B cell (primary cell): Measurements from ENCODE around the gene NTNG1. TPM values are rescaled to one million over a fixed set of nuclear protein-coding genes. Genes with fewer than 3 reads are reported as not detected.
"Not testable (repeated sequence)": the region's sequence is repeated elsewhere in the genome, so short reads cannot be mapped to it uniquely, and the experiment has no call there.

Experiments
- ATAC-seq: fragments of 200-7000 bp; cut with Tn5 transposase; one replicate; pipeline ENCODE4 v1.10.0; 2021; ENCODE audit warnings: low read depth, mild to moderate bottlenecking, moderate number of reproducible peaks, moderate library complexity
- CTCF ChIA-PET: fragments of 350-600 bp; sonication (Branson Sonifier 250); formaldehyde crosslinking; loops from one replicate; lab custom pipeline; 2021; ENCODE audit warnings: antibody characterized with exemption, inconsistent platforms; lab: Charles Lee
- POLR2A ChIA-PET: fragments of 350-600 bp; sonication (Branson Sonifier 250); formaldehyde crosslinking; loops from one replicate; lab custom pipeline; 2021; ENCODE audit warnings: antibody characterized with exemption; lab: Charles Lee
- DNase-seq: peaks from one replicate; pipeline ENCODE4 v3.0.0; 2013
- H2AFZ ChIP-seq: 2 replicates; pipeline ENCODE4 v1.6.1; 2012; ENCODE audit warnings: mild to moderate bottlenecking, low read depth, low read length; ENCODE audit not compliant: insufficient read depth, poor library complexity, severe bottlenecking
- H3K27ac ChIP-seq, 2 donors: 1 replicate in 1 of 2; 2 replicates in 1 of 2; pipeline ENCODE4 v1.5.1; 2012 to 2013; ENCODE audit warnings: low read length in 2 of 2, mild to moderate bottlenecking in 2 of 2, moderate library complexity in 1 of 2
- H3K27me3 ChIP-seq, 4 experiments: fragments of 200-600 bp in 1 of 4; sonication (generic) in 1 of 4; replicated peaks in 1 of 4; 1 replicate in 2 of 4; 2 replicates in 2 of 4; pipeline versions ENCODE4 v1.6.1 to v1.7.0; 2013 to 2016; ENCODE audit warnings: low read length in 3 of 4, mild to moderate bottlenecking in 2 of 4, mixed read lengths in 1 of 4, moderate library complexity in 1 of 4; ENCODE audit not compliant: insufficient read depth in 4 of 4, control insufficient read depth in 3 of 4; ENCODE audit errors: control extremely low read depth in 1 of 4
- H3K36me3 ChIP-seq, 2 experiments: replicated peaks in 1 of 2; 1 replicate in 1 of 2; 2 replicates in 1 of 2; pipeline versions ENCODE4 v1.6.1 to v1.7.1; 2013; ENCODE audit warnings: low read length in 1 of 2; ENCODE audit not compliant: insufficient read depth in 2 of 2, control insufficient read depth in 1 of 2; ENCODE audit errors: control extremely low read depth in 1 of 2, extremely low read depth in 1 of 2
- H3K4me1 ChIP-seq, 2 donors: fragments of 200-600 bp in 1 of 2; sonication (generic) in 1 of 2; 1 replicate in 1 of 2; 2 replicates in 1 of 2; pipeline versions ENCODE4 v1.5.1 to v1.6.1; 2013 to 2017; ENCODE audit warnings: low read length in 2 of 2; ENCODE audit not compliant: control insufficient read depth in 2 of 2, insufficient read depth in 2 of 2
- H3K4me2 ChIP-seq: replicated peaks from 2 replicates; pipeline ENCODE3; 2012; ENCODE audit warnings: mild to moderate bottlenecking, low read depth, low read length; ENCODE audit not compliant: poor library complexity, severe bottlenecking
- H3K4me3 ChIP-seq, 5 experiments: fragments of 200-600 bp in 1 of 5; sonication (generic) in 1 of 5; 1 replicate in 3 of 5; 2 replicates in 2 of 5; pipeline versions ENCODE4 v1.5.1 to v1.7.0; 2011 to 2016; ENCODE audit warnings: low read length in 4 of 5, mild to moderate bottlenecking in 4 of 5, low read depth in 2 of 5, control low read depth in 1 of 5, moderate library complexity in 1 of 5; ENCODE audit not compliant: insufficient read depth in 1 of 5; ENCODE audit errors: control extremely low read depth in 1 of 5, extremely low read depth in 1 of 5
- H3K79me2 ChIP-seq: fragments of 200-600 bp; sonication (generic); one replicate; pipeline ENCODE4 v1.6.0; 2016; ENCODE audit warnings: low read length; ENCODE audit not compliant: control insufficient read depth, insufficient read depth
- H3K9ac ChIP-seq: fragments of 200-600 bp; sonication (generic); 2 replicates; pipeline ENCODE4 v1.6.1; 2017; ENCODE audit warnings: mild to moderate bottlenecking, low read length, moderate library complexity
- H3K9me3 ChIP-seq, 3 donors: one replicate each; pipeline versions ENCODE4 v1.6.1 to v1.7.1; 2013; ENCODE audit warnings: low read length in 2 of 3; ENCODE audit not compliant: control insufficient read depth in 2 of 3, insufficient read depth in 1 of 3; ENCODE audit errors: control extremely low read depth in 1 of 3
- H4K20me1 ChIP-seq: 2 replicates; pipeline ENCODE4 v1.6.0; 2012; ENCODE audit warnings: mild to moderate bottlenecking, low read length; ENCODE audit not compliant: insufficient read depth, control insufficient read depth, poor library complexity, severe bottlenecking
- H3K27ac Mint-ChIP-seq: one replicate; pipeline ENCODE4 v1.8.0; 2021; ENCODE audit warnings: mixed read lengths
- H3K27me3 Mint-ChIP-seq: one replicate; pipeline ENCODE4 v1.8.0; 2021; ENCODE audit warnings: mixed read lengths
- H3K4me1 Mint-ChIP-seq: one replicate; pipeline ENCODE4 v1.8.0; 2021; ENCODE audit warnings: mixed read lengths
- H3K4me3 Mint-ChIP-seq: one replicate; pipeline ENCODE4 v1.8.0; 2021; ENCODE audit warnings: mixed read lengths
- H3K9me3 Mint-ChIP-seq: one replicate; pipeline ENCODE4 v1.8.0; 2022; ENCODE audit warnings: mixed read lengths; ENCODE audit not compliant: insufficient read depth
- CTCF ChIP-seq: fragments of 200-600 bp; IDR thresholded peaks from one replicate; pipeline ENCODE4 v1.8.0; 2022; ENCODE audit warnings: antibody characterized with exemption, mild to moderate bottlenecking
- EZH2 ChIP-seq: IDR thresholded peaks from 2 replicates; pipeline ENCODE4 v1.6.1; 2012; ENCODE audit warnings: borderline replicate concordance, low read depth, mild to moderate bottlenecking, moderate library complexity, low read length; ENCODE audit not compliant: insufficient read depth, poor library complexity, severe bottlenecking
- WGBS: methylation state at CpG from one replicate; pipeline ENCODE4 v1.1.5; 2013; ENCODE audit warnings: missing lambda C conversion rate; ENCODE audit not compliant: insufficient coverage; 5-methylcytosine and 5-hydroxymethylcytosine counted together
- intact Hi-C: fragments of 100-400 bp; cut with micrococcal nuclease; formaldehyde crosslinking; loops from one replicate; pipeline ENCODE4 v1.10.0; 2022
- polyA minus RNA-seq: library from RNA; depleted of rRNA, polyadenylated mRNA; stranded (reverse); fragments of >200 nt; gene quantifications from 2 replicates; pipeline ENCODE4 v1.2.3, GENCODE V29; 2012
- polyA plus RNA-seq: library from polyadenylated mRNA; depleted of rRNA; stranded (reverse); fragments of >200 nt; gene quantifications from 2 replicates; pipeline ENCODE4 v1.2.3, GENCODE V29; 2012
- total RNA-seq, 2 donors: library from RNA; stranded (reverse); fragments of 120-200 nt in 1 of 2; gene quantifications; 1 replicate in 1 of 2; 2 replicates in 1 of 2; pipeline versions ENCODE4 v1.2.3 to v1.2.4, GENCODE V29; 2013 to 2022

The NTNG1 gene
- total RNA-seq (3.2 and 3.7 TPM in 2 replicates), polyA plus RNA-seq (0.69 and 2.8 TPM in 2 replicates), polyA minus RNA-seq (1.9 and 3.2 TPM in 2 replicates)
- 2.4 TPM for total RNA-seq (2013)

- Histone ChIP-seq H2AFZ (peak within 1 kb of the TSS; percentile 69), H3K27ac (peak within 1 kb of the TSS in 1 of 2 donors; percentile 26), H4K20me1 (no peaks in the 10 kb centered on the region), H3K9ac (peak within 1 kb of the TSS; percentile 81), H3K9me3 (no peaks in the 10 kb centered on the region), H3K79me2 (no peaks in the 10 kb centered on the region), H3K4me3 (peak within 1 kb of the TSS; percentile 39 to 75 (median 56)), H3K4me2 (peak within 1 kb of the TSS; percentile 94), H3K36me3 (no peaks in the 10 kb centered on the region), H3K4me1 (peaks cover 18 to 20% of the 10 kb centered on the region in 2 donors), H3K27me3 (peaks cover 0 to 27% (median 18%) of the 10 kb centered on the region in 4 experiments)
- intact Hi-C loops: loop anchor here (2.0 to 5.0 kb wide), 4 partner anchors 84 to 1429 kb away; partner anchors contain the start of gene PRMT6
- CTCF ChIA-PET: interaction anchor here (0.6 to 1.6 kb wide), 6 partner anchors 9 to 388 kb away, joined by 3 to 10 read pairs (median 4); no protein-coding TSS in a partner anchor
- Mint-ChIP-seq H3K9me3 (no peaks in the 10 kb centered on the region), H3K4me1 (peaks cover 21% of the 10 kb centered on the region), H3K4me3 (peak within 1 kb of the TSS; percentile 95), H3K27ac (peak within 1 kb of the TSS; percentile 70), H3K27me3 (peaks cover 23% of the 10 kb centered on the region)
- TF ChIP-seq EZH2 (no peak), CTCF (no peak)
- WGBS: under 1% methylated on average over 59 of the region's 79 CpGs
- ATAC-seq (peak; percentile 46), DNase-seq (peak; percentile 81)
- POLR2A ChIA-PET: interaction anchor here (0.7 kb wide), 1 partner anchor 20 kb away, joined by 4 read pairs; no protein-coding TSS in a partner anchor
Observed at GRCh38 chr1:107140703-107141490, at the start of gene NTNG1. TSS of gene NTNG1 (plus strand) at chr1:107141039.

GRCh38 chr1:107091418-107091817, 49.4 kb upstream of the NTNG1 start:
- no peak for TF ChIP-seq EZH2
- TF ChIP-seq CTCF: no peak
- intact Hi-C loops: no loop called here

GRCh38 chr1:107093395-107093794, 47.4 kb upstream of the NTNG1 start:
- H3K4me2 ChIP-seq, H3K9me3 ChIP-seq, H3K4me3 ChIP-seq, intact Hi-C loops, POLR2A ChIA-PET, H3K9ac ChIP-seq, ATAC-seq, H3K36me3 ChIP-seq, DNase-seq, H4K20me1 ChIP-seq, CTCF ChIA-PET, H3K27me3 ChIP-seq, H3K9me3 Mint-ChIP-seq, H2AFZ ChIP-seq, H3K27ac ChIP-seq, H3K27me3 Mint-ChIP-seq, H3K4me1 Mint-ChIP-seq, H3K79me2 ChIP-seq, H3K4me3 Mint-ChIP-seq, H3K4me1 ChIP-seq, H3K27ac Mint-ChIP-seq: not testable (repeated sequence)
- WGBS: no CpG with 5 or more reads among the region's 1 CpG

More at GRCh38 chr1:107091418-107091817, 49.4 kb upstream of the NTNG1 start:
- Mint-ChIP-seq H3K27ac (no peak overlapping the region), H3K4me3 (no peak overlapping the region), H3K4me1 (no peaks in the 10 kb centered on the region), H3K27me3 (peaks cover 3% of the 10 kb centered on the region), H3K9me3 (peaks cover 6% of the 10 kb centered on the region)
- H3K27ac ChIP-seq: no peak overlapping the region
- H2AFZ ChIP-seq: no peak overlapping the region
- no peak overlapping the region for H3K4me3 ChIP-seq
- no peaks in the 10 kb centered on the region for H3K79me2 ChIP-seq
- no peak for ATAC-seq
- no peaks in the 10 kb centered on the region for H3K4me1 ChIP-seq
- no peak overlapping the region for H3K9ac ChIP-seq
- POLR2A ChIA-PET: no interaction called here
- no peak for DNase-seq
- H3K27me3 ChIP-seq: no peaks in the 10 kb centered on the region
- no CpG with 5 or more reads among the region's 1 CpG for WGBS
- CTCF ChIA-PET: no interaction called here
- no peaks in the 10 kb centered on the region for H3K36me3 ChIP-seq
- no peak overlapping the region for H3K4me2 ChIP-seq
- H3K9me3 ChIP-seq: no peaks in the 10 kb centered on the region
- H4K20me1 ChIP-seq: no peaks in the 10 kb centered on the region
